Renal pelvis (tissue), 4 donors: ENCODE data around the gene GRIK4. TPM values are rescaled to one million over a fixed set of nuclear protein-coding genes. Genes with fewer than 3 reads are reported as not detected.
"Not testable (repeated sequence)": the region's sequence is repeated elsewhere in the genome, so short reads cannot be mapped to it uniquely, and the experiment has no call there.

Experiments
- DNase-seq: peaks from one replicate; pipeline ENCODE4 v3.0.0-alpha.2; 2013
- polyA plus RNA-seq, 3 donors: library from polyadenylated mRNA; unstranded; fragments of 120-200 nt; gene quantifications; one replicate each; pipeline ENCODE4 v1.2.1, GENCODE V29; 2013; ENCODE audit not compliant: insufficient read length in 3 of 3

Gene GRIK4
- polyA plus RNA-seq, 3 donors: 0.86 to 1.7 (median 1.0) TPM

- DNase-seq: no peak
Measured at GRCh38 chr11:120995184-120995583, 483.6 kb downstream of the GRIK4 start.

- DNase-seq: no peak
Measured at GRCh38 chr11:120996973-120997372, 485.4 kb downstream of the GRIK4 start.

- no peak for DNase-seq
Measured at GRCh38 chr11:120998581-120998980, 487.0 kb downstream of the GRIK4 start.

- no peak for DNase-seq
Measured at GRCh38 chr11:121004206-121004840, 492.8 kb downstream of the GRIK4 start.

GRCh38 chr11:121006922-121007321 is 495.4 kb downstream of the GRIK4 start:
- no peak for DNase-seq

GRCh38 chr11:121008551-121008950 is 497.0 kb downstream of the GRIK4 start:
- no peak for DNase-seq

GRCh38 chr11:121012091-121012490 is 500.5 kb downstream of the GRIK4 start:
- no peak for DNase-seq

GRCh38 chr11:121018746-121019145 is 507.2 kb downstream of the GRIK4 start:
- DNase-seq: no peak

GRCh38 chr11:121021718-121022117 is 510.2 kb downstream of the GRIK4 start:
- not testable (repeated sequence) for DNase-seq

GRCh38 chr11:121023848-121024751 is 512.6 kb downstream of the GRIK4 start, which contains the start of gene TBCEL:
TSS of gene TBCEL (plus strand) at chr11:121024102. CDS start at chr11:121045691, 21,589 bp downstream.
- DNase-seq: peak; percentile 89

GRCh38 chr11:121024989-121025388 is 513.4 kb downstream of the GRIK4 start:
- DNase-seq: no peak

- no peak for DNase-seq
Measured at GRCh38 chr11:121029153-121029552, 517.6 kb downstream of the GRIK4 start.

- DNase-seq: no peak
Measured at GRCh38 chr11:121029813-121030445, 518.4 kb downstream of the GRIK4 start.

- DNase-seq: no peak
Measured at GRCh38 chr11:121031167-121031566, 519.6 kb downstream of the GRIK4 start.

- DNase-seq: not testable (repeated sequence)
Measured at GRCh38 chr11:121031648-121032047, 520.1 kb downstream of the GRIK4 start.

GRCh38 chr11:121032546-121032945 is 521.0 kb downstream of the GRIK4 start:
- no peak for DNase-seq

GRCh38 chr11:121033635-121034034 is 522.1 kb downstream of the GRIK4 start:
- DNase-seq: no peak

GRCh38 chr11:121035169-121035755 is 523.7 kb downstream of the GRIK4 start:
- no peak for DNase-seq

GRCh38 chr11:121035780-121036179 is 524.2 kb downstream of the GRIK4 start:
- DNase-seq: no peak

GRCh38 chr11:121037016-121037415 is 525.5 kb downstream of the GRIK4 start:
- DNase-seq: no peak
